Superior temporal gyrus (tissue), 1 donor: Measurements from ENCODE around the gene ZNF740.
A peak's percentile ranks its signal among the peaks of the same experiment; 100 is the strongest.

Source experiments
- DNase-seq: peaks from one replicate; pipeline ENCODE4 v3.0.0-alpha.2; 2016; ENCODE audit errors: extremely low spot score

The ZNF740 gene

GRCh38 chr12:53214221-53214620 is 33.7 kb downstream of the ZNF740 start:
- DNase-seq, result no peak

DNA sequence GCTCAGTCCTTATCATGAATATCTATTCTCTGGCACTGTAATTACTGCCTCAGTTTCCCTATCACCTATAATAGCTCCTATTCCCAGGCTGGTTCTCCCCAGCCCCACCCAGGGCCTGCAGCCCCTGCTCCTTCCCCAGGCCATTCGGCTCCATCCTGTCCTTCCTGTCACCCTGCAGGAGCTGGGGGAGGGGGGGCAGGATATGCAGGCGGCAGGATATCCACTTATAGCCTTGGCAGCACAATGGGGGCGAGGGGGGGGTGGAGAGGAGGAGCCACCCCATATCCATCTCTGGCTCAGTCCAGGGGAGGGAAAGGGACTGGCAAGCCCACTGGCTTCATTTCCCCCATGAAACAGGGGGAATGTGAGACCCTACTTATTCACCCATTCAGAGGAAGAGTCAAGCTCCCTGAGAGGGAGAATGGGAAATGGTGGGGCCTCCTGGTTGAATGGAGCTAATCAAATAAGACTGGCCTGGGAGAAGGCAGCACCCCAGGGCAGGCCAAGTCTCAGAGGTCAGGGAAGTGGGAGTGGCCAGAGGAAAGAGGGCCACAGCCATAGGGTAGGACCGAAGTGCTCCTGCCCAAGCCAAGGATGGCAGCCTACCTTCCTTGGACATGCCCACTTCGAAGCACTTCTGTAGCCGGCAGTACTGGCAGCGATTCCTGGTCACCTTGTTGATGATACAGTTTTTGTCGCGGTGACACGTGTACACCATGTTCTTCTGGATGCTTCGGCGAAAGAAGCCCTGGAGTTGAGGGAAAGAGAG is 34.3 kb downstream of the ZNF740 start:
- no peak for DNase-seq

DNA sequence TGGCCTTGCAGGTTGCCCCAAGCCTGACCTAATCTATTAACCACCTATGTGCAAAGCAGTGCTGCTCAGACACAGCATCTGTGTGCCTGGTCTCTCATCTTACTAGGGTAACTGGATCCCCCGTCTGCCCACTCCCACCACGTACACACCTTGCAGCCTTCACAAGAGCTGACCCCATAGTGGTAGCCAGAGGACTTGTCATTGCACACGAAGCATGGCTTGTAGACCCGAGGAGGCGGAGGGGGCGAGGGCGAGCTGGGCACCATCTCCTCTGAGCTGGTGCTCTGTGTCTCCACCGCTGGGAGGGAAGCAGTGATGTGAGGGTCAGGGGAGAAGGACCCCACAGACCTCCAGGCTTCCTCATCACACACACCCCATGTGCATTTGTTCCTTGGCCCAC is 35.0 kb downstream of the ZNF740 start:
- no peak for DNase-seq

GRCh38 chr12:53217051-53217930 is 36.8 kb downstream of the ZNF740 start:
- no peak for DNase-seq

- no peak for DNase-seq
Observed at GRCh38 chr12:53217931-53218307, 37.4 kb downstream of the ZNF740 start.

DNA sequence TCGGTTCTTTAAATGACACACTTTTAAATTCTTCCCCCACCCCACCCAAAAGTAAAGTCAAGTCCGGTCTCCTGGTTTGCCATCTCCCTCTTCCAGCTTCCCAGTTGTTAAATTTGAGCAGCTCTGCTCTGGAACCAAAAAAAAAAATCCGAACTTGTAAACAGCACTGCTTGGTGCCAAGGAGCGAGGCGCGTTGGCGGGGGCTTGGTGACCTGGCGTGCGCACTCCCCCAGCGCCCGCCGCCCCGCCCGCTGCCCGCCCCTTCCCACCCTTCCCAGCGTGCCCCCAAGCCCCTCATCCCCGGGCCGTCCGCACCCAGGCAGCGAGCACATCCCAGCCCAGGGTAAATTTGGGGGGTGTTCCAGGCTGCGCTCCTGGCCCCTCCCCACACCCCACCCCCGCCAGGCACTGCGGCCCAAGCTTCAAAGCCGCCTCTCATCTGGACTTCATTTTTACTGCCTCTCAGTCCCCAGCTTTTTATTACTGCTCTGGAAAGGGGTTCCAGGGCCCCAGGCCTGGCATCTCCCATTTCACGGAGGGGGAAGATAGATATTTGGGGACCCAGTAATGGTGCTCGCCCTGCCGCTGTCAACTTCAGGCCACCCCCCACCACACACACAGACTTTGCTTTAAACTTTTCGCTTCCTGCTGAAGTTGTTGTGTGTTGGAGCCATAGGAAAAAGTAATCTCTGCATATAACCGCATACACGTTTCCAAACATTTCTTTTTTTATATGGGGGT is 38.2 kb downstream of the ZNF740 start:
- DNase-seq, result no peak

DNA sequence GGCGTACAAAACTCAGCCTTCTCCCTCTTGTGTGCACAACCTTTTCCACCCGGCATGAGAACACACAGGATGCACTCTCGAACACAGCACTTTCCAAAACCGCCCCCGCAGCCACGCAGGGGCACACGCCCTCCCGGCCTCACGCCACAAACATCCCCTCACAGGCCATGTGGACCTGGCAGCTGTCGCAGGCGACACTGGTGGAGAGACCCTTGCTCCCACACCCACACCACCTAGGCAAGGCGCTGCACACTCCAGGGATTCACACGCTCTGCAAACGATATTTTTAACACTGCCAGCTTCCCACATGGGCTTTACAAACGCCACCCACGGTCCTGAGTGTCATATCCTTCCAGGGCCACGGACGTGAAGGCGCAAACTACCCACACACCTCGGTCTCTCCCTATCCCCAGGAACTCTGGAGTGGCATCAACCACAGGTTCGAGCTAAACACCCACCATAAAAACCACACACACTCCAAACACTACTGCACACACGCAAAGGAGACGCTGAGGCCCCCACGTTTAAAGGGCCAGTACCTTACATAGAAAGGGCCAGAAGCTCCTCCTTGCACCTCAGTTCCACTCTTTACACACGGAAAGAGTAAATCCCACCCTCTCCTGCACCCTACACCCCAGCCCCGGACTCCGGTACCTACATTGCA is 38.9 kb downstream of the ZNF740 start:
- no peak for DNase-seq

GRCh38 chr12:53219956-53220693 is 39.6 kb downstream of the ZNF740 start:
- peak; percentile 75 for DNase-seq

GRCh38 chr12:53220694-53221202 is 40.2 kb downstream of the ZNF740 start:
- no peak for DNase-seq

- DNase-seq, result no peak
Observed at GRCh38 chr12:53221203-53222080, 40.9 kb downstream of the ZNF740 start.

DNA sequence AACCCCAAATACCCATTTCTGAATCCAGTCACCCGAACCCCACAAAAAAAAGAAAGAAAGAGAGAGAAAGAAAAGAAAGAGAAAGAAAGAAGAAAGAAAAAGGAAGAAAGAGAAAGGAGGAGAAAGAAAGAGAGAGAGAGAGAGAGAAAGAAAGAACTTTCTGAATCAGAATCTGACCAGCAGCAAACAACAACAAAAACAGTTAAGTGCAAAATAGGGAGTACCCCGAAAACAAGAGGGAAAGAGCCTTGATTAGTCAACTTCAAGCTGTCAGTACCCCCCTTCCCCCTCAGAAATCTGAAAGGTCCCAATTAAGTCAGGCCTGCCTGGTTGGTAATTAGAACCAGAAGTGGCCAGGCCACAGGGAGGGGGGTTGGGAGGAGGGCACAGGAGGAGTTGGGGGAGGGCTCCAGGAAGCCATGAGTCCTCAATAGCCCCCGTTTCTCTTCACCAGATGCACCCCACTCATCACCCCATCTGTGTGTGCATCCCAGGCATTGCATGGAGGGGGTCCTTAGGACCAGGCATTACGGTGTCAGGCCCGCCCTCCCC is 41.7 kb downstream of the ZNF740 start:
- DNase-seq, result no peak

GRCh38 chr12:53222806-53223261 is 42.3 kb downstream of the ZNF740 start:
- no peak for DNase-seq

DNA sequence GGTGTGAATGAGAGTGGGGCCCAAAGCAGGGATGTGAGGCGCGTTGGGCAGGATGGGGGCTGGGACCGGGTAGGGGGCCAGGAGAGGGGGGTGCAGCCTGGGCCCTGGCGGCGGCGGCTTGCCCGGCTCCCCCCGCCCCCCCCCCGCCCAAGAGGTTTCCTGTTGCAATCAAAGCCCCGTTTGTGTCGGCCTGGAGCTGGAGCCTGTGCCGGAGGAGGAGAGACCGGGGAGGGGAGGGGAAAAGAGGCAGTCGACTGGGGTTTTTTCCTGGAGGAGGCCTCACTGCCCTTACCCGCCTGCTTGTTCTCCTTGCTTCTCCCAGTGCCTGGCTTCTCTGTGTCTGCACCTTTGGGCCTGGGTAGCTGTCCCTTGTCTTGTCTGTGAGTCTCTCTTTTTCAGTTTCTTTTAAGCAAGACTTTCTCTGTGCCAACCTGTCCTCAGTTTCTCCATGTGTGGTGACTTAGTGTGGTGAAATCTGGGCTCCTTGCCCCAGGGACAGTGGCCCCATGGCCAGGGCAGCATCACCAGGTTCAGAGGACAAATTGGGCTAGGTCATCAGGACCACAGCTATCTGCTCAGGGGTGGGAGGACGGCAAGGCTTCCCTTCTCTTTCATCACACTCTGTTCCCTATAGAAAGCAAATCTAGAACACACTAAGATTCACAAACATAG is 43.0 kb downstream of the ZNF740 start:
- DNase-seq, result no peak

DNA sequence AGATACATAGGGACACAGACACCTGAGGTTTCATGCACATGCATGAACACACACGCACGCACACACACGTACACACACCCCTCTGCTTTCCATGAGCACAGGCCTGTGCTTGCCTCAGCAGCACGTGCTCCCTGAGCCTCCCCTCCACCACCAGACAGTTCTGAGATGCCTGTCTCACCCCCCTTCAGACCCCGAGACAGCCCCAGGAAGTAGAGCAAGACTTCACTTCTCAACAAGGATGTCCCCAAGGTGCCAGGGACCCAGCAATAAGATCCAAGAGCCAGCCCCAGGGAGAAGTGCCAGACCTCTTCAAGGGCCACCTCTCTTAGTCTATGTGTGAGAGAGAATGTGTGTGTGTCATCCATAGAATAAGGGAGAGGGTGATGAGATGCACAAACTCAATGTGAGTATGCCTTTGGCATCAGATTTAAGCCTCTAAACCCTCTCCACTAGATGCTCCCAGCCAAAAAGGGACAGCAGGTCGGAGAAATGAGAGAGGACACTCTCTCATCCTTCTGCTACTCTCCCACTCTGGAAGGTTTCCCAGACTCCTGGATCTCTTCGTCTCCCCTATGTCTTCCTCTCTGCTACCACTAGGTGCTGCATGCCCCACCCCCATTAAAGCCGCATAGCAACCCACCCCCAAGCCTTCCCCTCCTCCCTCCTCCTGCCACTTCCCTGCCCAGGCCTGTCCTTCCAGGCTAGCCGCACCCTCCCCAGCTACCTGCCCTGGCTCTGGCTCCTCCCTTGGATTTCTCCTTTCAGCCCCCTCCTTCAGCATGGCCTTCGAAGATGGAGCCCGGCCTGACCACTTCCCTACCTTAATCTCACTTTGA is 43.8 kb downstream of the ZNF740 start:
- no peak for DNase-seq

DNA sequence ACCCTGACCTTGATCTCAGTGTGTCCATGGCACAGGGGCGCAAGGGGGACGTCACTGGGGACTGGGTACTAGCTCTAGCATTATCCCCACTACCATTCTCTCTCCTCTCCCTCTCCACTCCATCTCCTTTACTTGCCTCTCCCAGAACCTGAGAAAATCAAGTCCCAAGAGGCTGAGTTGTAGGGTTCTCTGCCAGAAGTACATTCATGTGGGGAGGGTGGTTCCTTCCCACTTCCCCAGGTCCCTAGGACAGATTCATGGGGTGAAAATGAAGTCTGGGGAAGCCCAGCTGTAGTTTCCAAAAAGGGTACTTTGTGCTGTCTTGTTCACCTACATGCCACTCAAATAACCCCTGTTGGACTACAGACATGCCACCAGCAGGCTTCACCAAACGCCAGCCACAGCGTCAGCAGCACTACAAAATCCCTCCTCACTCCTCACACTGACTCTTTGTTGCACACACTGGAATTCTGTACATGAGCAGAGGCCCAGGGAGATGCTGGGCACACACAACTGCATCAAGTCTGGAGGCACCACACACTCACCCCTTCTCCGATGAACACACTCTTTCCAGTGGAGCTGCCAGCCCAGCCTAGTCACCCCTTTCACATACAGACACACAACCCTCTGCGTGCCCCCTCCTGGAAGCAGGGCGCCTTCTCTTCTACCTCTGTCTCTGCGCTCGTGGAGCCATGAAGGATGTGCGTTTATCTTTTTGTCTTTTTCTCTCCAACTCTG is 44.5 kb downstream of the ZNF740 start:
- DNase-seq, result no peak

DNA sequence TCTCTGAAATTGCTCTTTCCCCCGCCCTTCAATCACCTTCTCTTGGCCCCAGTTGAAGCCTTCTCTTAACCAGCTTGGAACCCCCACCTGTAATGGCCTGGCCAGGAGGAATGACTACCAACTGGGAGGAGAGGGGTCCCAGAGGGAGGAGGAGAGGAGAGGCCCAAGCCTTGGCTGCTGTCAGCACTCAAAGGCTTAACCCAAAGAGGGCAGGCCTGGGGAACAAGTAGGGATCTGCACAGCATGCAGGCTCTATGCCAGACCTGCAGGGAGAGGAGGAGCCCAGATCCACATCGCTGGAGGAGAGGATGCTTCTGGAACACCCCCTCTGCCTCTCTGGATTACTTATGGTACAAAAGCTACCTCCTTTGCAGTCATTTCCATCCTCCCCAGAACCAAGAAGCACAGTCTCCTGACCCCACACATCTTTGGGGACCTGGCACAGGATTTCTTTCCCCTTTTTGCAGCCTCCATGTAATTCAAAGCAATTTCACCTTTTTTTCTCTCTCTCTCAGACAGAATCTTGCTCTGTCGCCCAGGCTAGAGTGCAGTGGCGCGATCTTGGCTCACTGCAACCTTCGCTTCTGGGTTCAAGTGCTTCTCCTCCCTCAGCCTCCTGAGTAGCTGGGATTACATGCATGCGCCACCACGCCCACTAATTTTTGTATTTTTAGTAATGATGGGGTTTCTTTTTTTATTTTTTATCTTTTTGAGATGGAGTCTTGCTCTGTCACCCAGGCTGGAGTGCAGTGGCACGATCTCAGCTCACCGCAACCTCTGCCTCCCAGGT is 45.3 kb downstream of the ZNF740 start:
- DNase-seq, result no peak
